Fibroblast of the aortic adventitia (primary cell): Measurements from ENCODE around the gene PDLIM4. TPM values are rescaled to one million over a fixed set of nuclear protein-coding genes. Genes with fewer than 3 reads are reported as not detected.

ENCODE experiments used
- DNase-seq: peaks from one replicate; pipeline ENCODE4 v3.0.0-alpha.2; 2010; ENCODE audit warnings: low read depth
- H3K4me3 ChIP-seq: 2 replicates; pipeline ENCODE4 v1.5.1; 2011; ENCODE audit warnings: low read depth, mild to moderate bottlenecking, control low read depth, low read length, moderate library complexity
- total RNA-seq: library from RNA; depleted of rRNA; stranded (reverse); fragments of >200 nt; gene quantifications from 2 replicates; pipeline ENCODE4 v1.2.3, GENCODE V29; 2012; ENCODE audit warnings: low replicate concordance
- TF ChIP-seq, protein P1 (sequence below): IDR thresholded peaks from 2 replicates; pipeline ENCODE4 v1.5.1; 2011; ENCODE audit warnings: mild to moderate bottlenecking, low read length, control low read depth, inconsistent platforms; ENCODE audit not compliant: insufficient read depth

Gene PDLIM4
- total RNA-seq, 1 donor = 41.8 TPM

DNA sequence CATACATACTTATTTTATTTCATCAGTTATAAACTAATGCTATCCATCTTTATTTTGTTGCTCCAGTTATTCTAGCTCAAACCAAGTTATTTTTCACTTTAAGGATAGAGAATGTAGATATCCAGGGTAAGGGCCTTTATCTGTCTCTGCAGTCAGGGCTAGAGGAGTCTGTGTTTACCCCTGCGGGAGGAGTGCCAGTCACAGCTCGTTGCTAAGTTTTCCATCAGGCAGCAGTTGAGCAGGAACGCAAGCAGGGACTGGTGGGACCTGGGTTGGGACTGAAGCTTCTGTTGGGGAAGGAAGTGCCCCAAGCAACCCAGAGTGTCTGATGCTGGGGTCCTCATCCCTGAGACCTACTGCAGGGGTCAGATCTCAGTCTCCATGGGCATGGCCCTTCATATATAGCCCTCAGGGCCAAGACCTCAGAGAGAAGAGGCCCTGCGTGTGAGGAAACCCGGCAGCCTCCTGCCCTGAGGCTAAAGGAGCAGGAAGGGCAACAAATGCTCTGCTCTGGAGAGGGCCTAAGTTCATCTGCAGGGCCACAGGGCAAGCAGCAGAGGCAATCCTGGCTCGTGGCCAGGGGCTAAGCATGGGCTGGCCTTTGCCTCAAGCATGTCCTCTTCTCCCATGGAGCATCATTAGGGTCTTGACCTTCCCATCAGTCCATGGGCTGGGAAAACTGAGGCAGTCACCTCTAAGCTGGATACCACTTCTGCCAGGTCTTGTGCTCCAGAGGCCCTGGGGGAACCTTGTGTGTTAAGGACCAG, 43.3 kb downstream of the PDLIM4 start:
- TF ChIP-seq, protein P1, sequence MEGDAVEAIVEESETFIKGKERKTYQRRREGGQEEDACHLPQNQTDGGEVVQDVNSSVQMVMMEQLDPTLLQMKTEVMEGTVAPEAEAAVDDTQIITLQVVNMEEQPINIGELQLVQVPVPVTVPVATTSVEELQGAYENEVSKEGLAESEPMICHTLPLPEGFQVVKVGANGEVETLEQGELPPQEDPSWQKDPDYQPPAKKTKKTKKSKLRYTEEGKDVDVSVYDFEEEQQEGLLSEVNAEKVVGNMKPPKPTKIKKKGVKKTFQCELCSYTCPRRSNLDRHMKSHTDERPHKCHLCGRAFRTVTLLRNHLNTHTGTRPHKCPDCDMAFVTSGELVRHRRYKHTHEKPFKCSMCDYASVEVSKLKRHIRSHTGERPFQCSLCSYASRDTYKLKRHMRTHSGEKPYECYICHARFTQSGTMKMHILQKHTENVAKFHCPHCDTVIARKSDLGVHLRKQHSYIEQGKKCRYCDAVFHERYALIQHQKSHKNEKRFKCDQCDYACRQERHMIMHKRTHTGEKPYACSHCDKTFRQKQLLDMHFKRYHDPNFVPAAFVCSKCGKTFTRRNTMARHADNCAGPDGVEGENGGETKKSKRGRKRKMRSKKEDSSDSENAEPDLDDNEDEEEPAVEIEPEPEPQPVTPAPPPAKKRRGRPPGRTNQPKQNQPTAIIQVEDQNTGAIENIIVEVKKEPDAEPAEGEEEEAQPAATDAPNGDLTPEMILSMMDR = no peak
- no peak overlapping the region for H3K4me3 ChIP-seq
- DNase-seq = no peak

DNA sequence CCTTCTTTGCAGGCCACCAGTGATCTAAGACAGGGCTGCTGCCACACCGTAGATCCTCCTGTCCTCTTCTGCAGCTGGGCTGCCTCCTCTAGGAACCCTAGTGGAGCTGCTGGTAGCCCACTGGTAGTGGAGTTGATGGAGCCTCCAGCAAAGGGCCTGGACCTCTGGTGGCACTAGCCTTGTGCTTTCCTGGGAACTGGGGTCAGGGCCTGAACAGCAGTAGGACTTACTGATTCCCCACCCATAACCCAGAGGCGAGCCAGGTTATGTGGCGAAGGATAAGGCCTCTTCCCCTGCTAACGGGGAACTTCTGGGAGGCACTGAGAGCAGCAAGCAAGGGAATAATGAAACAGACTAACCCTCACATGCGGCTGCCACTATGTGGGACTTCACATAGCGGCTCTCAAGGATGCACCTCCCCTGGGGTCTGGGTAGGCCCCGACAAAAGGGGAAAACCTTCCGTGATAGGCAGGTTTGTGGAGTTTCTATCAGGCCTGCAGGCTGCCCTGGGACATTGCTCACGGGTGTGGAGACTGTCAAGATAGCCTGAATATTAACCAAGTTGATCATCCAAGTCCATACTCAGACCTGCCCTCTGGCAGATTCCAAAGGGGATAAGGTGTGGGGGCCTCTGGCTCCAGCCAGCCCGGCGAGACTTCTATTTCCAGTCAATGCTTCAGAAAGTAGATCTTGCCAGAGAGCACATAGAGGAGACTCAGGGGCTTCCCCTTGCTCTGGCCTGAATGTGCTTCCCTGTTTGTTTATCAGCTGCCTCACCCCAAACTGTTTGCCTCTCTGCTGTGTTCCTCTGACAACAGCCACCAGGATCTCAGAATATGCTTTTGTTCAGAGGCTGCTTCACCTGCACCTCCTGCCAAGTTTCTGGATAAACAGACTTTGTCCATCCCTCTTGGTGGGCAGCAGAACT, 44.1 kb downstream of the PDLIM4 start:
- no peak for DNase-seq

DNA sequence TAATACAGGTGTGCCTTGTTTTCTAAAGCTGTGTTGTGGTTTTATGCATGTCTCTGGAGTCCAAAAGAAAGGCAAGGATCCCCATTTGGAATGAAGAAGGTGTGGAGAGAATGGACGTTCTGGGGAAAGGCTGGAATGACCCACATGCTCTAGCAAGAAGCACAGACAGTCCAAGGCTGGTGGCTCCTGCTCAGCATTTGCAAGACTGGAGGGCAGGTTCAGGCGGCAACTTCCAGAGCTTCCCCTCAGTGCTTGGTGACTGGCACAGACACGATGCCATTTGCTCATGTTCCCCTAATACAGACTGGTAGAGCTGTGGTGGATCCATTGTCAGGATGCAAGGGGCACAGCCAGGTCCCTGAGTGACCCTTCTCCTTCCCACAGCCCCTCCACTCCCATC, 44.9 kb downstream of the PDLIM4 start:
- no peak for DNase-seq
- H3K4me3 ChIP-seq = no peak overlapping the region
- TF ChIP-seq, protein P1 = no peak

More for the DNA sequence above, 44.1 kb downstream of the PDLIM4 start:
- H3K4me3 ChIP-seq = no peak overlapping the region
- TF ChIP-seq, protein P1 = no peak

DNA sequence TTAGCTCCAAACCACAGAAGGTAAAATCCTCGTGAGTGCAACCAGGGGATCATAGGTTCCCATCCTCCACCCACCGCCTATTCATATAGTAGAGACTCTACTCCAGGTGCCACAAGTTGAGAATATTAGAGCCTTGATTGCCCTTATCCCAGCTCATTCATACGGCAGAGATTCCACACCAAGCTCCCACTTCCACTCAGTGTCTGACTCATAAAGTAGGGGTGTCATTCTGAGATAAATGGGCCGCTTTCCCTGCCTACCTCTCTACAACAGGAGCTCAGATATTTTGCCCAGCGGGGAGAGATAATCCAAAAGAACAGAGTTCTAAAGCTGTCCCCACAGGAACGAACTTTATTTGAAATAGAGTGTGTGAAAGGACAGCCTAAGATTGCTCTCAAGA, 46.1 kb downstream of the PDLIM4 start:
- no peak for DNase-seq
- H3K4me3 ChIP-seq = no peak overlapping the region
- TF ChIP-seq, protein P1 = no peak

DNA sequence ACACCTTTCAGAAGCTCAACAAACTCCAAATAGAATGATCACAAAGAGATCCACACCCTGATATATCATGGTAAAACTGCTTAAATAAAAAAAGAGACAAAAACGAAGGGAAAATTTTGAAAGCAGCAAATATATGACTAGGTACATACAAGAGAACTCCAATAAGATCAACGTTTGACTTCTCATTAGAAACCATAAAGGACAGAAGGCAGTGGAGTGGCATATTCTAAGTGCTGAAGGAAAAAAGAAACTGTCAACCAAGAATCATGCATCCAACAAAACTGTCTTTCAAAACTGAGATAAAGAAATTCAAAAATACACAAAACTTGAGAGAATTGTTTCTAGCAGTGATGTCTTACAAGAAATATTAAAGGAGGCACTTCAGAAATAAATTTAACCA, 47.9 kb downstream of the PDLIM4 start:
- DNase-seq = no peak
- TF ChIP-seq, protein P1 = no peak
- H3K4me3 ChIP-seq = no peak overlapping the region

DNA sequence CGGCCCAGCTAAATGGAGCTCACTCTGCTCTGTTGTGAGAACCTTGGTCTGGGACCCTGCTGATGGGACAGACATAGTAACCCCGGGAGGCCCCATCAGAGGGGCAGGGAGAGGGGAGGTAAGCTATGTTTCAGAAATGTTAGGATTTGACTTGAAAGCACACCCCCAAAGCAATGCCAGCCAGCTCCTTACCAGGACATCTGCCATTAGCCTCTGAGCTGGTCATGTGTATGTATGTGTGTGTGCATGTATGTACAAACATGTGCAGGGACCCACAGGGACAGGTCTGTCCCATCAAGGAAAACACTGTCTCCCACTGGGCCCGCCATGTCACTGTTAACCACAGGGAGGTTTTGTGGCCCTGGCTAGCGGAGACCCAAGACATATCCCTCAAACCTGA, 51.2 kb downstream of the PDLIM4 start:
- no peak for DNase-seq
- TF ChIP-seq, protein P1 = no peak

More for the DNA sequence above, 51.2 kb downstream of the PDLIM4 start:
- H3K4me3 ChIP-seq = no peak overlapping the region
